ENCODE measurements around the gene MLXIP. TPM values are rescaled to one million over a fixed set of nuclear protein-coding genes. Genes with fewer than 3 reads are reported as not detected.

Gene MLXIP
- total RNA-seq, 2 experiments from 2014 or later = 18.8 to 22.0 TPM

DNA sequence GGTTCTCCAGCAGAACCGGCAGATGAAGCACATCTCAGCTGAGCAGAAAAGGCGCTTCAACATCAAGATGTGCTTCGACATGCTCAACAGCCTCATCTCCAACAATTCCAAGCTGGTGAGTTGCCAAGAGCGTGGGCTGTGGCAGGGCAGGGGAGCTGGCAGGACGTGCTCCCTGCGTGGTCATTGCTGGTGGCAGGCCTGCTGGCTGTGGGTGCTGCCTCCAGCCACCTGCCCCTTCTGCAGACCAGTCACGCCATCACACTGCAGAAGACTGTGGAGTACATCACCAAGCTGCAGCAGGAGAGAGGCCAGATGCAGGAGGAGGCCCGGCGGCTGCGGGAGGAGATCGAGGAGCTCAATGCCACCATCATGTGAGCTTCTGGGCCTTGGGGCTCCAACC lies 59.6 kb downstream of the MLXIP start:
- CTCF ChIA-PET = interaction anchor here (0.6 kb wide), 1 partner anchor 136 kb away, joined by 3 read pairs; no protein-coding TSS in a partner anchor
- intact Hi-C loops (cut with micrococcal nuclease) = no loop called here

DNA sequence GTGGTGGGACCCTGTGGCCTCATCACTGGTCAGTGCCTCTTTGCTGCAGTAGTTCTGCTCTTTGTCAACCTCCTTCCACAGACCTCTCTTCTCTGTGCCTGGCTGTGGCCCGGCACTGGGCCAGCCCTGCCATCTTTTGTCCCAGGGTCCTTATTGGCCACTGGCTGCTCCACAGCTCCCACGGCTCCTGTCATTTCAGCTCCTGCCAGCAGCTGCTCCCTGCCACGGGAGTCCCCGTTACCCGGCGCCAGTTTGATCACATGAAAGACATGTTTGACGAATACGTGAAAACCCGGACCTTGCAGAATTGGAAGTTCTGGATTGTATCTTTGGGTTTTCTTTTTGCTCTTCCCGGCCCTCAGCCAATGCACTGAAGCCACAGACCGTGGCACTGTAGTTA lies 60.1 kb downstream of the MLXIP start:
- Mint-ChIP-seq H3K4me1 (ENCODE audit: low read depth) (no peaks in the 10 kb centered on the region), H3K9me3 (no peaks in the 10 kb centered on the region), H3K27ac (no peak overlapping the region), H3K4me3 (no peak overlapping the region), H3K27me3 (ENCODE audit: low read depth) (no peaks in the 10 kb centered on the region), H3K36me3 (ENCODE audit: low read depth) (peaks cover 1% of the 10 kb centered on the region)
- intact Hi-C loops (cut with micrococcal nuclease) = no loop called here
- CTCF ChIA-PET = no interaction called here
- DNase-seq = no peak

More for the DNA sequence above, 59.6 kb downstream of the MLXIP start:
- Mint-ChIP-seq H3K27ac (no peak overlapping the region), H3K36me3 (ENCODE audit: low read depth) (peaks cover 1% of the 10 kb centered on the region), H3K4me1 (ENCODE audit: low read depth) (no peaks in the 10 kb centered on the region), H3K4me3 (no peak overlapping the region), H3K27me3 (ENCODE audit: low read depth) (no peaks in the 10 kb centered on the region), H3K9me3 (no peaks in the 10 kb centered on the region)
- DNase-seq = no peak

- no peak overlapping the region for H3K27ac Mint-ChIP-seq
- H3K4me1 Mint-ChIP-seq (ENCODE audit: low read depth) = no peaks in the 10 kb centered on the region
- CTCF ChIA-PET = interaction anchor here (0.6 to 0.8 kb wide), 2 partner anchors 17 to 136 kb away, joined by 3 to 5 read pairs; no protein-coding TSS in a partner anchor
- H3K27me3 Mint-ChIP-seq (ENCODE audit: low read depth) = no peaks in the 10 kb centered on the region
- no peak overlapping the region for H3K4me3 Mint-ChIP-seq
- intact Hi-C loops (cut with micrococcal nuclease) = no loop called here
- H3K9me3 Mint-ChIP-seq = no peaks in the 10 kb centered on the region
- no peak for DNase-seq
- no peaks in the 10 kb centered on the region for H3K36me3 Mint-ChIP-seq (ENCODE audit: low read depth)
These were observed 60.7 kb downstream of the MLXIP start for GRCh38 chr12:122139266-122139665.

DNA sequence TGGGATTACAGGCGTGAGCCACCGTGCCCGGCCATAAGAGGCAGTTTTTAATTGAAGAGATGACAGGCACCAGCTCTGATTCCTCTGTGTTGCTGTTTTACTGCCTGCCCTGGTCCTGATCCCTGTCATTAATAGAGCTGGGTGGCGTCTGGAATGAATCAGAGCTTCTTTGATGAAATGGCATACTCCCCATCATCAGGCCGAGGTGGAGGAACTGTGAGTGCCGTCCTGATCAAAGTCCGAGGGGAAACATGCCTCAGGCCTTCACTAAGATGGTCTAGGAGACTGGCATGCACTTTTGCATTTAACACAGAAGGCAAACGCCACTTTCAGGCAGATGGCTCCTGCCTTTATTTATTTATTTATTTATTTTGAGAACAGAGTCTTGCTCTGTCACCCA lies 61.4 kb downstream of the MLXIP start:
- Mint-ChIP-seq H3K4me3 (no peak overlapping the region), H3K36me3 (ENCODE audit: low read depth) (no peaks in the 10 kb centered on the region), H3K4me1 (ENCODE audit: low read depth) (no peaks in the 10 kb centered on the region), H3K27ac (no peak overlapping the region), H3K27me3 (ENCODE audit: low read depth) (no peaks in the 10 kb centered on the region), H3K9me3 (no peaks in the 10 kb centered on the region)
- CTCF ChIA-PET = interaction anchor here (0.6 to 0.8 kb wide), 2 partner anchors 18 to 136 kb away, joined by 3 to 5 read pairs; no protein-coding TSS in a partner anchor
- intact Hi-C loops (cut with micrococcal nuclease) = no loop called here
- DNase-seq = no peak

DNA sequence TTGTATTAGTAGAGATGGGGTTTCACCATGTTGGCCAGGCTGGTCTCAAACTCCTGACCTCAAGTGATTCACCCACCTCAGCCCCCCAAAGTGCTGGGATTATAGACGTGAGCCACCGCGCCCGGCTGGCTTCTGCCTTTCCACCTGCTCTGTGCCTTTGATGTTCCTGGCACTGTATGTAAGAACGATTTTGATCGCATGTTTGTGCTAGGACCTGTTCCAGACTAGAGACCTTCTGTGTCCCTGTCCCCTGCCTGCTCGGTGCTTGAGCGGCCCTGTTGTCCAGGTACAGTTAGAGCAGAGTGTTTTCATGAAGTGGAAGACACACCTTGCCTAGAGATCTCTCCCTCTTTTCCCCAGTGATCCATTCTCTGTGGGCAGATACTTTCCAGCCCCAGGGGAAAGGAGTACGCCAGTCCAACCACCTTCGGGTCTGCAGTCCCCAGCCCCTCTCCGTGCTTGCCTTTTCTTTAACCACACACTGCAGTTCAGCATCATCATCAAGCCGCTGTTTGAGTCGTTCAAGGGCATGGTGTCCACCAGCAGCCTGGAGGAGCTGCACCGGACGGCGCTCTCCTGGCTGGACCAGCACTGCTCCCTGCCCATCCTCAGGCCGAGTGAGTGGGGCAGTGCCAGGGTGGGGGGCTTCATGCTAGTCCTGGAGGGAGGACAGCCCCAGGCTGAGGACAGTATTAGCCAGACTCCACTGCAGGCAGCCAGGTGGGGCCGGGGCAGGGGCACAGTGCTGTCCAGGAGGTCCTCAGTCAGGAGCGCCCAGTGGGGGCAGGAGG lies 62.1 kb downstream of the MLXIP start:
- Mint-ChIP-seq H3K36me3 (ENCODE audit: low read depth) (no peaks in the 10 kb centered on the region), H3K9me3 (no peaks in the 10 kb centered on the region), H3K27ac (no peak overlapping the region), H3K4me3 (no peak overlapping the region), H3K4me1 (ENCODE audit: low read depth) (no peaks in the 10 kb centered on the region), H3K27me3 (ENCODE audit: low read depth) (no peaks in the 10 kb centered on the region)
- CTCF ChIA-PET = no interaction called here
- DNase-seq = no peak
- intact Hi-C loops (cut with micrococcal nuclease) = no loop called here

- Mint-ChIP-seq H3K27ac (no peak overlapping the region), H3K27me3 (ENCODE audit: low read depth) (no peaks in the 10 kb centered on the region), H3K36me3 (ENCODE audit: low read depth) (no peaks in the 10 kb centered on the region), H3K9me3 (no peaks in the 10 kb centered on the region), H3K4me1 (ENCODE audit: low read depth) (no peaks in the 10 kb centered on the region), H3K4me3 (no peak overlapping the region)
- CTCF ChIA-PET = interaction anchor here (0.6 kb wide), 1 partner anchor 42 kb away, joined by 3 read pairs; no protein-coding TSS in a partner anchor
- DNase-seq = no peak
- intact Hi-C loops (cut with micrococcal nuclease) = no loop called here
These were observed 63.6 kb downstream of the MLXIP start for GRCh38 chr12:122141911-122142725.

GRCh38 chr12:122142857-122143256 lies 64.3 kb downstream of the MLXIP start:
- H3K9me3 Mint-ChIP-seq = no peaks in the 10 kb centered on the region
- no peak overlapping the region for H3K27ac Mint-ChIP-seq
- intact Hi-C loops (cut with micrococcal nuclease) = no loop called here
- H3K4me3 Mint-ChIP-seq = no peak overlapping the region
- H3K36me3 Mint-ChIP-seq (ENCODE audit: low read depth) = no peaks in the 10 kb centered on the region
- CTCF ChIA-PET = no interaction called here
- no peak for DNase-seq
- no peaks in the 10 kb centered on the region for H3K27me3 Mint-ChIP-seq (ENCODE audit: low read depth)
- no peaks in the 10 kb centered on the region for H3K4me1 Mint-ChIP-seq (ENCODE audit: low read depth)

DNA sequence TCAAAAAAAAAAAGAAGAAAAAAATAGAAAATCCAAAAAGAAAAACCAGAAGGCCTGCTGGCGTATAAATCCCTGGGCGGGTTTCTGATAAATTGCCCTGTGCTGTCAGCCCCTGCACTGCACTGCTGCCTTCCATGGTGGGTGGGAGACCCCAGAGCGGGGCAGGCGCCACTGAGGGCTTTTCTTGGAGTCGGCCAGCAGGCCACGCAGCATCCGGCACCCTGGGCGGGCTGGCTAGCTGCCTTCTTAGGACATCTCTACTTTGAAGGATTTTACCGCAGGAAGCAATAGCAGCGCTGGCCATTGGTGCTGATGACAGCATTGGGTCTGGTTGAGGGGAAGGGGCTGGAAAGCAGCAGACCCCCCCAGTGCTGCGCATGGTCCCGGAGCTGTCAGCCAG lies 66.3 kb downstream of the MLXIP start:
- H3K27ac Mint-ChIP-seq = no peak overlapping the region
- H3K9me3 Mint-ChIP-seq = no peaks in the 10 kb centered on the region
- no peaks in the 10 kb centered on the region for H3K36me3 Mint-ChIP-seq (ENCODE audit: low read depth)
- intact Hi-C loops (cut with micrococcal nuclease) = no loop called here
- CTCF ChIA-PET = interaction anchor here (0.6 kb wide), 1 partner anchor 1173 kb away, joined by 3 read pairs; no protein-coding TSS in a partner anchor
- H3K27me3 Mint-ChIP-seq (ENCODE audit: low read depth) = no peaks in the 10 kb centered on the region
- DNase-seq = no peak
- H3K4me1 Mint-ChIP-seq (ENCODE audit: low read depth) = no peaks in the 10 kb centered on the region
- no peak overlapping the region for H3K4me3 Mint-ChIP-seq

DNA sequence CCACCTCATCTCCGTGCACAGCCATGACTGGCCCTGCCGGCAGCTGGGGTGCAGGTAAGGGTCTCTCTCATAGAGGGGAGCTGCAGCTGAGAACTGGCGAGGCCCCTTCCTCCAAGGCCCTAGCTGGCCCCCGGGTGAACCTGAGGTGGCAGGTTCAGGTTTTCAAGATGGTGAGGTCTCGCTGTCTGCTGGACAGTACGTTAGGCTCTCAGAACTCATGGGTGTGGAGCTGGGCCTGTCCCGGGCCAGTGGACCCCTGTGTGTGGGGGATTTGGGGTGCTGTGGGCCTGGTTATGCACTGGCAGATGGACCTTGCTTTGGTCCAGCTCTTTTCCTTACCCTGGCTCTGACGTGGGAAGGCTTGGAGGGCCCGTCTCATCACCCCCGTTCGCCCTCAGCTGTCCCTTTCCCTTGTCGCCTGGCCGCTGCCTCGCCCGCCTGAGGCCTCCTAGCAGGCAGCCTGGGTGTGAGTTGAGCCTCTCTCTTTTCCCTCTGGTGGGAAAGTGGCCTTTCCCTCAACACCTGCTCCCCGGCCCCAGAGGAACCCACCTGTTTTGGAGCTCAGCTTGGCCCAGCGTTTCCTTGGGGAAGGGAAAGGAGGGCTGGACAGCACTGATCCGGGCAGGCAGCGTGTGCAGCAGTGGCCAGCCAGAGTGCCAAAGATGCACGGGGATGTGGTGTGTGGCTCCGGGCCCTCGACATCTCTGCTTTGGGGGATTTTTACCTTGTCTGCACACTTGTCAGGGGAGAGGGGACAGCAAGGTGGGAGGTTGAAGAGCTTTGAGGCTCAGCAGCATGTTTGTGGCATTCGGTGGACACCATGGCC lies 67.2 kb downstream of the MLXIP start:
- Mint-ChIP-seq H3K27ac (no peak overlapping the region), H3K27me3 (ENCODE audit: low read depth) (no peaks in the 10 kb centered on the region), H3K9me3 (no peaks in the 10 kb centered on the region), H3K36me3 (ENCODE audit: low read depth) (no peaks in the 10 kb centered on the region), H3K4me3 (no peak overlapping the region), H3K4me1 (ENCODE audit: low read depth) (no peaks in the 10 kb centered on the region)
- DNase-seq = no peak
- CTCF ChIA-PET = interaction anchor here (0.6 to 2.9 kb wide), 4 partner anchors 45 to 1173 kb away, joined by 3 to 6 read pairs (median 4); no protein-coding TSS in a partner anchor
- intact Hi-C loops (cut with micrococcal nuclease) = no loop called here

- H3K4me1 Mint-ChIP-seq (ENCODE audit: low read depth) = no peaks in the 10 kb centered on the region
- no peak for DNase-seq
- H3K27ac Mint-ChIP-seq = no peak overlapping the region
- H3K36me3 Mint-ChIP-seq (ENCODE audit: low read depth) = no peaks in the 10 kb centered on the region
- intact Hi-C loops (cut with micrococcal nuclease) = no loop called here
- H3K9me3 Mint-ChIP-seq = no peaks in the 10 kb centered on the region
- H3K4me3 Mint-ChIP-seq = no peak overlapping the region
- no peaks in the 10 kb centered on the region for H3K27me3 Mint-ChIP-seq (ENCODE audit: low read depth)
- CTCF ChIA-PET = interaction anchor here (0.6 to 2.9 kb wide), 2 partner anchors 27 to 43 kb away, joined by 3 to 6 read pairs; no protein-coding TSS in a partner anchor
These were observed 69.1 kb downstream of the MLXIP start for GRCh38 chr12:122147514-122148290.

DNA sequence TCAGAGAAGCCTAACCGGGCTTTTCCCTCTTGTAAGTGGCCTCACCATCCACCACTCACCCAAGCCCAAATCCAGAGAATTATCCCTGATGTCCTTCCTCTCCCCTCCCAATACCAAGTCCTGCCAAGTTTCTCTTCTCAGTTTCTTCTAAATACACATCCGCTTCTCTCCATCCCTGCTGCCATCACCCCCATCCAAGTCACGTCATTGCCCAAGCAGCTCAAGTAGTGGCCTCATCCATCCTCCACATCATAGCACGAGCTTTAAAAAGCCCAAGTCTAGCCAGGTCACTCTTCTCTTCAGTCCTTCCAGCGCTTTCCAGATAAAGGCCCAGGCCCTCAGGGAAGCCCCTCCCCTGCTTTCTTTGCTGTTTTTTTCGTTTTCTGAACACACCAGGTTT lies 70.1 kb downstream of the MLXIP start:
- Mint-ChIP-seq H3K27me3 (ENCODE audit: low read depth) (no peaks in the 10 kb centered on the region), H3K27ac (no peak overlapping the region), H3K9me3 (no peaks in the 10 kb centered on the region), H3K4me1 (ENCODE audit: low read depth) (no peaks in the 10 kb centered on the region), H3K36me3 (ENCODE audit: low read depth) (no peaks in the 10 kb centered on the region), H3K4me3 (no peak overlapping the region)
- DNase-seq = no peak
- intact Hi-C loops (cut with micrococcal nuclease) = no loop called here
- CTCF ChIA-PET = interaction anchor here (2.9 kb wide), 1 partner anchor 42 kb away, joined by 6 read pairs; no protein-coding TSS in a partner anchor

All from activated naive CD4-positive, alpha-beta T cell treated with anti-CD3 and anti-CD28 coated beads for 36 hours (primary cell).